Stimulated activated CD8-positive, alpha-beta memory T cell treated with anti-CD3 and anti-CD28 coated beads, Interleukin-4, amount 100 ng/mL, for 4 hours (primary cell): ENCODE results near the gene FAM193A.

Experiments used
- DNase-seq, 2 donors: peaks; one replicate each; pipeline ENCODE4 v3.0.0-alpha.2; 2020; ENCODE audit warnings: low read depth in 2 of 2, low spot score in 1 of 2

The FAM193A gene, protein sequence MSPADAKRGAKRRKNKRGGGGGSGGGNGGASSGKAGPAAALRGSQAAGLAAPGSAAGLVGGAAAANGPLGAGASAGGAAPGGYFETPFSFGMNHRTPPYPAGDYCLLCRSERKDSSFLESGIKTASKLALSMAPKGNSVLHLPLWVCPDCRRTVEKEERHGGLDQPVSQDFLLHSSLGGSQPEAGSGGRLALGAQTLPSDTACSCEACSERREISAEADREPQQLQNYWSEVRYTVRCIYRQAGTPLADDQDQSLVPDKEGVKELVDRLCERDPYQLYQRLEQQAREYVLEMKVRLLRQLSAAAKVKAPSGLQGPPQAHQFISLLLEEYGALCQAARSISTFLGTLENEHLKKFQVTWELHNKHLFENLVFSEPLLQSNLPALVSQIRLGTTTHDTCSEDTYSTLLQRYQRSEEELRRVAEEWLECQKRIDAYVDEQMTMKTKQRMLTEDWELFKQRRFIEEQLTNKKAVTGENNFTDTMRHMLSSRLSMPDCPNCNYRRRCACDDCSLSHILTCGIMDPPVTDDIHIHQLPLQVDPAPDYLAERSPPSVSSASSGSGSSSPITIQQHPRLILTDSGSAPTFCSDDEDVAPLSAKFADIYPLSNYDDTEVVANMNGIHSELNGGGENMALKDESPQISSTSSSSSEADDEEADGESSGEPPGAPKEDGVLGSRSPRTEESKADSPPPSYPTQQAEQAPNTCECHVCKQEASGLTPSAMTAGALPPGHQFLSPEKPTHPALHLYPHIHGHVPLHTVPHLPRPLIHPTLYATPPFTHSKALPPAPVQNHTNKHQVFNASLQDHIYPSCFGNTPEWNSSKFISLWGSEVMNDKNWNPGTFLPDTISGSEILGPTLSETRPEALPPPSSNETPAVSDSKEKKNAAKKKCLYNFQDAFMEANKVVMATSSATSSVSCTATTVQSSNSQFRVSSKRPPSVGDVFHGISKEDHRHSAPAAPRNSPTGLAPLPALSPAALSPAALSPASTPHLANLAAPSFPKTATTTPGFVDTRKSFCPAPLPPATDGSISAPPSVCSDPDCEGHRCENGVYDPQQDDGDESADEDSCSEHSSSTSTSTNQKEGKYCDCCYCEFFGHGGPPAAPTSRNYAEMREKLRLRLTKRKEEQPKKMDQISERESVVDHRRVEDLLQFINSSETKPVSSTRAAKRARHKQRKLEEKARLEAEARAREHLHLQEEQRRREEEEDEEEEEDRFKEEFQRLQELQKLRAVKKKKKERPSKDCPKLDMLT (N-terminal part only)

DNA sequence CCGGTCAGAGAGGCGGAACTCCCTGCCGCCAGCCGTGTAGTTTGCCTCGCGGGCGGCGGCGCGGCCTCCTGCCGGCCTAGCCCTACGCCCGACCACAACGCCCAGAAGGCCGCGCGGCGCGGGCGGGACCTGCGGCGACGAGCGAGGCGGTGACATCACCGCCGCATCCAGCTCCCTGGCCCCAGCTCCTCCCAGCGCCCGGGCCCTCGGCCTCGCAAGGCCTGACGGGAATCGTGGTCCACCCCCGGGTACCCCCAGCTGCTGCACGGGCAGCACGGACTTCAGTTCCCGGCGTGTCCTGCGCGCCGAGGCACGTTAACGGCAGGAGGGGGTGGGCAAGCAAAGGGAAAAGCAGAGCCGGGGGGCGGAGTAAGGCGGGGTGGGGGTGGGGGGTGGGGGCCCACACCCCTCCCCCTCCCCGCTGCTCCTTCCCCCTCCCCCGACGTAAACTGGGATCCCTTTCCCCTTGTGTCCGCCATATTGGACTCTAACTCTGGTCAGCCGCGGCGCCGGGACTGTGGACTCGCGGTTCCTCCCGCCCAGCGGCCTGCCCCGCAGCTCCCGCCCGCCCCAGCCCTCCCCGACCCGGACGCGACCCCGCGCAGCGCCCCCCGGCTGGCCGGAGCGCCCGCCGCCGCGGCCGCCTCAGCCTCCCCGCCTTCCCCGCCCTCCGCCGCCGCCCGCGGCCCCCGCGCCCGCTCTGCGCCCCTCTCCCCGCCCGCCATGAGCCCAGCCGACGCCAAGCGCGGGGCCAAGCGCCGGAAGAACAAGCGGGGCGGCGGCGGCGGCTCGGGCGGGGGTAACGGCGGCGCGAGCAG is at the start of gene FAM193A:
Gene FAM193A, plus strand, starts transcription at position 455 of the 818 bp plus-strand sequence. Its CDS starts 269 bp downstream, at position 724.
- peak; percentile 94 to 100 for DNase-seq

DNA sequence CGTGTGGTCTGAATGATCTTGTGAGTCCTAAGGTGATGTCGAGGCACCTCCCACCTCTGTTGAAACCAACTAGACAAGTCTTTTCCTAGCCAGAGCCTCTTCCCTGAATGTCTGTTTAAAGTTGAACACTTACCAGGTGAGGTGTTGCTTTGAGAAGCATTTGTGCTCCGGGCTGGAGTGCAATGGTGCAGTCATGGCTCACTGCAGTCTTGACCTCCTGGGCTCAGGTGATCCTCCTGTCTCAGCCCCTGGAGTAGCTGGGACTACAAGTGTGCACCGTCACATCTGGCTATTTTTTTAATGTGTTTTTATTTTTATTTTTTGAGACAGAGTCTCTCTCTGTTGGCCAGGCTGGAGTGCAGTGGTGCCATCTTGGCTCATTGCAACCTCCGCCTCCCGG is 49.5 kb upstream of the FAM193A start:
- DNase-seq: no peak

DNA sequence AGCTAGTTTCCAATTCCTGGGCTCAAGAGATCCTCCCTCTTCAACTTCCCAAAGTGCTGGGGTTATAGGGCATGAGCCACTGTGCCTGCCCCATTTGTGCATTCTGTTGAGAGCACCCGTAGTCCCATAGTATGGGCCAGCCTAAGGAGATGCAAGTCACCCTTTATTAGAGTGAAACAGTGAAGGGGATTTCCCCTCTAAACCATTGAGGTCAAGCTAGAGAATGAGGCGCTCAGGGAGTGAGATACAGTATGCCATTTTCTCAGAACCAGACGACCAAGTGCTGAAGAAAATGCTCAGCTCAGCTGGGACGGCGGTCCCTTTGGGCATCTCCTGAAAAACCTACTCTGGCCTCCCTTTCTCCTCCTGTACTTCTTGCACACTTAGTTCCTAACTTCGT is 48.8 kb upstream of the FAM193A start:
- no peak for DNase-seq

DNA sequence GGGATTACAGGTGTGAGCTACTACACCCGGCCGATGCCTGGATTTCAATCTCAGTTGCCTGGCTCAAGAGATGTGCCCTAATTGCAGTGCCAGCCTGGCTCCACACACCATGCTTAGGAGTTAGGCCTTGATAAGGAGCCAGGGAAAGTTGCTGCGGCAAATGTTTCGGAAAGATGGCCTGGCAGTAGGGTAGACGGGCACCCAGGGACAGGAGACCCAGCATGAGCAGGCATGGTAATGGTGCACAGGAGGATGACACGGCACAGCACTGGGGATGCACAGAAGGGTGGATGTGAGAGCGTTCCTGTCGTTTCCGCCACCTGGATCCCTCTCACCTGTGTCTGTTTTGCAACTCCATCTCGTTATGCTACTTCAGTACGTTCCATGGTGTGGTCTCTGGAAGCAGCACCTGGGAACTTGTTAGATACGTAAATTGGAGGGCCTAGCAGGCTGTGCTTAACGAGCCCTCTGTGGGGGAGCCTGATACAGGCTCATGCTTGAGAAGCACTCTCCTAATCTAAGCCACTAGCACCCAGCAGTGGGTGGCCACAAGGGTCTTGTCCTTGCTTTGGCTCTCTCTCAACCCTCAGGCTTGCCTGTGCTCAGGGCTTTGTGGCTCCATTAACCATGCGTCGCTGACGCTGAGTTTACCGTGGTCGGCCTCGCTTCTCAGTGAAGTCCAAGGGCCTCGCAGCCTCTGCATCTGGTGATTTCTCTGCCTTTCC is 47.2 kb upstream of the FAM193A start:
- no peak for DNase-seq

DNA sequence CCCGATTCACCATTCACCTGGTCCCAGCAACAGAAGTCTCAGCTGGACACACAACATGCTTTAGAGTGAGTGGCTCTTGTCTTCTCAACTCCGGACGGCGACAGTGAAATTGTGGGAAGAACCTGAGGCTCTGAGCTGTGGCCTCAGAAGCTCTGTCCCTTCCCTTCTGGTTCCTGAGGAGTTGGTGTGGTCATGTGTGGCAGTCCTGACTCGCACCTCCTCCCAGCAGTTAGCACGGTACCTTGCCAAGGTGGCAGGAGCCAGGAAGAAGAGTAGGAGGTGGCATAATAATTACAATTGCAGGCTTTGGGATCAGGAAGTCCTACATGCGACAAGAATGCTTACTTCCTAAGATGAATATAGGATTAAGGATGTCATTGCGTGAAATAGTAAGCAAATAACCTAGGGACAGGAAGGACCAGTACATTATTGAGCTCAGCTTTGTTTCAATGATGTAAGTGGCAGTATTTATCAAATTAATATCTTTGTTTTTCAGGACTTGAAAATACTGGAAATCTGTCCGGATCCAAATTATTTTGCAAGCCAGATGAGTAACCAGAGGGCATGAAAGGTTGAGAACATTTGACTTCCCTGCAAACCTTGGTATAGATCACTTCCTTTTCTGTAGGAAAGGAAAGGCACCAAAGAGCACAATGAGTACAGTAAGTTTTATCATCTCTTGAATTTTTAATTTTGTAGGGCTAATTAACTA is 46.5 kb upstream of the FAM193A start:
- DNase-seq: no peak

DNA sequence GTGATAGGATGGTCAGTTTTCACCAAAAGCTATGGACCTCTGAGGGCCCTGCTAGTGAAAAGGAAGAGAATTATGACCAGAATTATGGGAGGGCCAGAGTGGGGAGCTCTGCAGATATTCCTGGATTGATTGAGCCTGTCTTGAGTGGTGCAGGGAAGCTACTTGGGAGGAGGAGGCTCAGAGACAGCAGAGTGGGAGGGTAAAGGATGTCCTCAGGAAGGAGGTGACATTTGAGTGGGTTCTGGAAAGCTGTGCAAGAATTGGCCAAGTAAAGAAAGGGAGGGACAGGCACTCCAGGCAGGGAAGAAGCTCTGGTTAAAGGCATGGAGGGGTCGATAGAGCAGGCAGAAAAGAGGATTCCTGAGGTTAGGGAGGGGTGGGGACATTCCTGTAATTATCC is 43.5 kb upstream of the FAM193A start:
- DNase-seq: no peak

DNA sequence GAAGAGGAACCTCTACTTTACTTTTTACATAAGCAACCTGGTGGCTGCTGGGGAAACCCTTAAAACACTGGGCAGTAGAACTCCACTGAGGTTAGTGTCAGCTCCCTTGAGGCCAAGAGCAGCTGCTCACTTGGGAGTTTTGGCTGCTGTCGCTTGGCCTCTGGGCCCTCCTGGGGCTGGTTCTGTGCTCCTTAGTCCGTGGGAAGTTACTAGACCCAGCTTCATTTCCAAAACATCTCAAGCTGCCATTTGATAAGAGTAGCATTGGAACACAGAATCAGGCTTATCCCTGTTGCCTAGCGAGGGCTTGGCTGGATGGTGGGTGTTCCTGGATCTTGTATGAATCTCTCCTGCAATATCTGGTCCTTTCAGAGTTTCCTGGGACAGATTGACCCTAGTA is 41.5 kb upstream of the FAM193A start:
- DNase-seq: no peak

DNA sequence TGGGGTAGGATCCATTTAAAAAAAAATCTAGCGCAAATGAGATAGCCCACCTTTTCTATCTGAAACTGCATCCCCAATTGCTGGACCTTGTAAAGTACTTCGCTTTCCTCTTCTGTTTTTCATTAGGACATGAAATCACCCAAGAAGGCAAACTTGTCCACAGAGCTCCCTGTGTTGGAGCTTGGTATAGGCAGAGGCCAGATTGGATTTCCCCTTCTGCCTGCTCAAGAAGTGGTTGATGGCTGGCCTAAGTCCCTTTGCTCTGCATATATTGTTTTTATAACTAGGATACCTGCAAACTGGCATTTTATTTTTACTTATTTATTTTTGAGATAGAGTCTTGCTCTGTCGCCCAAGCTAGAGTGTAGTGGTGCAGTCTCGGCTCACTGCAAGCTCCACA is 39.1 kb upstream of the FAM193A start:
- DNase-seq: no peak

DNA sequence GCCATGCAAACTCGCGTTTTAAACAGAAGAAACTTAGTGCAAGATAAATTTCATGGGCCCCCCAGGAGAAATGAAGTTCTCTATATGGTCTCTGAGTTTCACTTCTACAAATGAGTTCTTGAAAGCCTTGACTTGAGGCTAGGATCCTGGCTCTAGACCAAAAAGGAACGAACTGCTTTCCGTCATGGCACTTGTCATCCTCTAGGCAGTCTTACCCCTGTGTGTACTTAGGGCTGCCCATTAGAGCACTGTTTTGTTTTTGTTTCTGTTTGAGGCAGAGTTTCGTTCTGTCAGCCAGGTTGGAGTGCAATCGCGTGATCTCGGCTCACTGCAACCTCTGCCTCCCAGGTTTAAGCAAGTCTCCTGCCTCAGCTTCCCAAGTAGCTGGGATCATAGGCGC is 38.5 kb upstream of the FAM193A start:
- DNase-seq: no peak

DNA sequence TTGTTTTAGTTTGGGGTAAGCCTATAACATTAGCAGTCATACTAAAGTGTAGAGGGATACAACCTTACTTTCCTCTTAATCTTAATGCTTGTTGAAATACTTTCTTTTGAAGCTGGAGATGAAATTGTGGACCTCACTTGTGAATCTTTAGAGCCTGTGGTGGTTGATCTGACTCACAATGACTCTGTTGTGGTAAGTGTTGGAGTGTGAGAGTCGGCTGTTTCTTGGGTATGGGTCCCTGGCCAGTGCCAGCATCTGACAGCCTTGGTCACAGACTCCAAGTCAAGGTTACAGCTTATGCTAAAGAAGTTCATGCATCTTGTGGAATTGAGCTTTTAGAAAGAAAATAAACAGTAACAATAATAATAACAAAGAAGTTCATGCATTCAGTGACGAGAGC is 35.9 kb upstream of the FAM193A start:
- DNase-seq: no peak

DNA sequence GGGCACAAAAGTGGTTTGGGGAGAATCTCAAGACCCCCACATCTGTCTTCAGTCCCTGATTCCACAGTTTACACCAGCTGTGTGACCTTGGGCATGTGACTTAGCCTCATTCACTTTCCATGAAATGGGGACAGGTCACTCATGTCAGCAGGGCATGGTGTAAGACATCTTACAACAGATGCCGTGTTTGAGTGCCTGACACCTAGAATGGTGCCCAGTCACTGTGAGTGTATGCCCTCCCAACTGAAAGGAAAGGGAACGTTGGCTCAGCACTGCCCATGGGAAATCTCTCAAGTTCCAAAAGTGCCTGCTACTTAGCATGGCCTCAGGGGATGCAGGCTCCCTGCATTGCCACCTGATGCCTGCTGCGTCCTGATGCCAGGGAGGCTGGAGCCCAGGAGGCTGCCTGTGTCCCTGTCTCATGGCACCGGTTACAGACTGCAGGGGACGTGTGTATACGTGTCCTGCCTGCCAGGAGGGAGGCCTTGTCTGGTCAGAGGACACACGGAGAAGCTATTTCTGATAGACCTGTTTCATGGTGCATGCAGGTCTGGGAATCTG is 35.3 kb upstream of the FAM193A start:
- DNase-seq: no peak

DNA sequence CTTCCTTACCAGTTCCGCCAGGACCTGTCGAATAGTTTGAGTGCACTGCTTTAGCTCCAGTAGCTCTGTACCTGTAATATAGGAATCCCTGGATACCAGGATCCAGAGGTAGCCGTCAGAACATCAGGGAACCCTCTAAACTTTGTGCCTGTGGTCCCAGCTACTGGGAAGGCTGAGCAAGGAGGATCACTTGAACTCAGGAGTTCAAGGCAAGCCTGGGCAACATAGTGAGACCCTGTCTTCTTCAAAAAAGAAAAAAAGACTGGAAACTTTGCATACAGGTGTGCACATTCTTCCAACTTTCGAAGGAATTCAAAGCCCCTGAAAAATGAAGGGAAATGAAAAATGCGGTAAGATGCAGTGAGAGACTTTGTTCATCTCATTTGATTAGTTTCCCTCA is 32.6 kb upstream of the FAM193A start:
- no peak for DNase-seq

DNA sequence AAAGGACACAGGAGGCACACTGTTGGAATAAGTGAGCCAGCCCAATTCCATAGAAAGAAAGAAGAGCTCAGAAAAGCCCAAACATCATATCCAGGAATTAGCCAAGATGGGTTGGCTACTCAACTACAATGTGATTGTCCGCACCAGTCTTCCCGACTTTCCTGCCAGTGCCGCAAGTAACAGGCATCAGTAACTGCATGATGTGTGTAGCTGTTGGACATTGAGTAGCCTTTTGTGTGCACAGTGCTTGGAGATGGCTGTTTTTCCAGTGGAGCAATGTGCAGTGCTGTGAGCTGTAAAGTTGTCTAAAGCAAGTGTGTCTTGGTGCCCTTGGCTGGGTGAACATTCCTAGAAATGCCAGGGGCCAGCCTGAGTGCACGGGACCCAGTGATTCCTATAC is 29.2 kb upstream of the FAM193A start:
- no peak for DNase-seq

DNA sequence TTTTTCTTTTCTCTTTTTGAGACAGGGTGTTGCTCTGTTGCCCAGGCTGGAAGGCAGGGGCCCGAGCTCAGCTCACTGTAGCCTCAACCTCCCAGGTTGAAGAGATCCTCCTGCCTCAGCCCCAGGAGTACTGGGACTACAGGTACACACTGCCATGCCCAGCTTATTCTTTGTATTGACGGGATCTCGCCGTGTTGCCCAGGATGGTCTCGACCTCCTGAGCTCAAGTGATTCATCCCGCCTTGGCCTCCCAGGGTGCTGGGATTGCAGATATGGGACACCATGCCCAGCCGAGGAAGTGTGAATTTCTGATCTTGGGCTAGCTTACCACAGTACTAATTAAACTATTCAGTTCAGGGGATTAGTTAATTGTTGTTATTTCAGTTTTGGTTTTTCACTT is 28.6 kb upstream of the FAM193A start:
- DNase-seq: no peak

DNA sequence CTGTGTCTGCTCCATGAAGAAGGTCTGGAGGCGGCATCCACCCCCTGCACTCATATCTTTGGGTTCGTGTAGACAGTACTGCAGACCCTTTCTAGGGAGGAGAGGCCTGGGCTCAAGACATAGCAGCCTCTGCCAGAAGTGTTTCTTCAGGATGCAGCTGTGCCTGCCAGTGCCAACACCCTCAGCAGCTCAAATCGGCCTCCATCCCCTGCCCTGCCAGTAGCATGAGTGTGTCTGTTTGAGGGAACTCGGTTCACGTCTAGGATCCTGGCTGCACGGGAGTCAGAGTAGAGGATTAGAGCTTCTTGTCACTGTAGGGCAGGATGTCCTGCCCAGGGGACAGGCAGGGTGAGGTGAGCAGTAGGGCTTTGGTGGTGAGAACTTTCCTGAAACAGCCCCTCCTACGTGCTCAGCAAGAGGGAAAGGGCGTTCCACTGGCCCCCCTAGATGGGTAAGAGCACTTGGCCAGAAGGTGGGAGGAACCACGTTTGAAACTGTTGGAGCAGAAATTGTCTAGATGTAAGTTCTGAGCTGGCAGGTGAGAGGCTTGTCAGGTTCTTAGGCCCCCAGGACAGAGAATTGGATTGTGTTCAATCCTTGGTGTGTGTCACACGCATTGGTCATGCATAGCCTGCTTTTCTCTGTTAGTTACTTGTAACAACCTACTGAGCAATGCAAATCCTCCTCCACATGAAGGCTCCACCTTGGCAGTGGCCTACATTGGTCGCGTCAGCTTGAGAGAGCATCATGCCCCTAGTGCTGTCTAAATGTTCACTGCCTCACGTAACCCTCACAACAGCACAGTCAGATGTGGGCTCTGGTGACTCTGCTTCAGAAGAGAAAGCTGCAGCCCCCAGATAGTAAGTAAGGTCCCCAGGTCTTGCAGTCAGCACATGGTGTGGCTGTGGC is 25.8 kb upstream of the FAM193A start:
- DNase-seq: no peak

DNA sequence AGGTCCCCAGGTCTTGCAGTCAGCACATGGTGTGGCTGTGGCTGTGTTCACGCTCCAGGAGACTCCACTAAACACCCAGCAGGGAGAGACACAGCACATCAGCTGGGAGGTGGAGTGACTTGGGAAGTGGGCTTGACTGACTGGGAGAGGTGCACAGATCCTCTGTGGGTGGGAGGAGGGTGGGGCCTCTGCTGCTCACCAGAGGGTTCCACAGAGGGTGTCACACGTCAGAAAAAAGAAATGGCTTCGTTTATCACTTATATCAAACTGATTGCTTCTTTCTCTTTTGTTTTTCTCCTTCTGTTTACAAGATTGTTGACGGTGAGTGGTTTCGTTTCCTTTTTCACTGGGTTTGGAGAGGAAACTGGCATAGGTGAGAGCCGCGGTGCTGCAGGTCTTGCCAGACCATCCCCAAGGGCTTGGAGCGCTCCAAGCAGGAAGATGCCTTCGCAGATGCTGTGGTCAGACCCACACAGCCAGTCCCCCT is 24.8 kb upstream of the FAM193A start:
- no peak for DNase-seq

DNA sequence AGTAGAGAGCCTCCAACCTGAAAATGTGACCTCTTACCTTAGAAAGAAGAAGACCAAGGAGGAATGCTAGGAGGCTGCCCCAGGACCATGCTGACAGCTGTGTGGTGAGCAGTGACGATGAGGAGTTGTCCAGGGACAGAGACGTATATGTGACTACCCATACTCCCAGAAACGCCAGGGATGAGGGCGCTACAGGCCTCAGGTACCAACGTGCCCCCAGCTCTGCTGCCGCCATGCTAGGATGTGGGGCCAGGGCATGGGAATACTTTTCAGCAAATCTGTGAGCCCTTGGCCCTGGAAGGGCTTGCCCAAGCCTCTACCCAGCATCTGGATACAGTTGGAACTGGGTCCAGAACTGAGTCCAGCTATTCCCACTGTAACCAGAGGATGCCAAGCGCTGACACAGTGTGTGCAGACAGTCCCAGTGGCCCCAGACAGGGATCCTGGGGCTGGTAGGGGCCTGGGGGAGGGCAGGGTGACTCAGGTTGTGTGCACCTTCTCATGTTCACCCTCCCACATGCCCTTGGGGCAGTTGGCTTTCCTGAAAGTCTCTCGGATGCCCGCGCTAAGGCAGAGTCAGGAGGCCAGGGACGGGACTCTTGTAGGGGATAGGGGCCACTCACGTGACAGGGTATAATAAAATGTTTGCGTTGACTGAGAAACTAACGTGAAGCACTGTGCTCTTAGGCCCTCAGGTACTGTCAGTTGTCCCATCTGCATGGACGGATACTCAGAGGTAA is 23.9 kb upstream of the FAM193A start:
- no peak for DNase-seq
